Neuronal stem cell (in vitro differentiated cells): ENCODE measurements around the gene PLAU.

ENCODE experiments used
- DNase-seq: peaks from one replicate; pipeline ENCODE4 v3.0.0-alpha.2; 2013; ENCODE audit warnings: low spot score
- H2AFZ ChIP-seq: one replicate; pipeline ENCODE4 v1.6.1; 2013; ENCODE audit warnings: mild to moderate bottlenecking, low read length, inconsistent platforms
- H2AK5ac ChIP-seq: 2 replicates; pipeline ENCODE4 v1.6.1; 2013; ENCODE audit warnings: low read depth, mild to moderate bottlenecking, inconsistent platforms, low read length, moderate library complexity, mixed read lengths
- H2BK120ac ChIP-seq: 2 replicates; pipeline ENCODE4 v1.6.1; 2013; ENCODE audit warnings: low read depth, mild to moderate bottlenecking, inconsistent platforms, low read length, moderate library complexity, mixed read lengths
- H2BK12ac ChIP-seq: one replicate; pipeline ENCODE4 v1.6.1; 2013; ENCODE audit warnings: low read length, inconsistent platforms
- H2BK15ac ChIP-seq: 2 replicates; pipeline ENCODE4 v1.6.1; 2013; ENCODE audit warnings: mild to moderate bottlenecking, low read length, inconsistent platforms, mixed read lengths
- H2BK5ac ChIP-seq: one replicate; pipeline ENCODE4 v1.6.1; 2013; ENCODE audit warnings: inconsistent platforms, mild to moderate bottlenecking, low read length, moderate library complexity
- H3K14ac ChIP-seq: one replicate; pipeline ENCODE4 v1.6.1; 2013; ENCODE audit warnings: low read length, inconsistent platforms
- H3K18ac ChIP-seq: 2 replicates; pipeline ENCODE4 v1.6.1; 2013; ENCODE audit warnings: low read length, inconsistent platforms
- H3K23ac ChIP-seq: 2 replicates; pipeline ENCODE4 v1.6.1; 2013; ENCODE audit warnings: low read depth, mild to moderate bottlenecking, mixed read lengths, low read length, inconsistent platforms; ENCODE audit not compliant: poor library complexity
- H3K27ac ChIP-seq: replicated peaks from 3 replicates; pipeline ENCODE4 v1.5.1; 2013; ENCODE audit warnings: low read length, inconsistent platforms
- H3K27me3 ChIP-seq, 3 experiments: 2 replicates each; pipeline ENCODE4 v1.6.1; 2013; ENCODE audit warnings: low read length in 3 of 3, mild to moderate bottlenecking in 2 of 3, inconsistent platforms in 1 of 3, low read depth in 1 of 3, mixed read lengths in 1 of 3, moderate library complexity in 1 of 3; ENCODE audit not compliant: control insufficient read depth in 3 of 3, insufficient read depth in 3 of 3
- H3K36me3 ChIP-seq, 2 donors: replicated peaks in 1 of 2; 2 replicates each; pipeline ENCODE4 v1.6.1; 2013; ENCODE audit warnings: low read length in 2 of 2; ENCODE audit not compliant: control insufficient read depth in 2 of 2, insufficient read depth in 2 of 2
- H3K4ac ChIP-seq: 2 replicates; pipeline ENCODE4 v1.6.1; 2013; ENCODE audit warnings: inconsistent platforms, mild to moderate bottlenecking, low read length, moderate library complexity
- H3K4me1 ChIP-seq, 2 donors: 1 replicate in 1 of 2; 2 replicates in 1 of 2; pipeline ENCODE4 v1.6.1; 2013; ENCODE audit warnings: low read length in 2 of 2, low read depth in 1 of 2; ENCODE audit not compliant: control insufficient read depth in 2 of 2, insufficient read depth in 1 of 2
- H3K4me2 ChIP-seq: one replicate; pipeline ENCODE4 v1.6.1; 2013; ENCODE audit warnings: mild to moderate bottlenecking, low read length, inconsistent platforms; ENCODE audit not compliant: insufficient read depth, poor library complexity, severe bottlenecking
- H3K4me3 ChIP-seq, 2 donors: 2 replicates each; pipeline ENCODE4 v1.5.1; 2013; ENCODE audit warnings: low read length in 2 of 2, mild to moderate bottlenecking in 2 of 2, inconsistent platforms in 1 of 2, moderate library complexity in 1 of 2
- H3K79me1 ChIP-seq: one replicate; pipeline ENCODE4 v1.6.1; 2013; ENCODE audit warnings: low read depth, mild to moderate bottlenecking, inconsistent platforms, low read length, moderate library complexity
- H3K9ac ChIP-seq: one replicate; pipeline ENCODE4 v1.6.1; 2013; ENCODE audit warnings: mild to moderate bottlenecking, low read depth, low read length, inconsistent platforms; ENCODE audit not compliant: poor library complexity
- H3K9me3 ChIP-seq, 2 donors: replicated peaks in 1 of 2; 2 replicates each; pipeline versions ENCODE3 to v1.6.1; 2013; ENCODE audit warnings: low read length in 2 of 2, mild to moderate bottlenecking in 2 of 2, inconsistent platforms in 1 of 2, low read depth in 1 of 2, mixed read lengths in 1 of 2, moderate library complexity in 1 of 2; ENCODE audit not compliant: control insufficient read depth in 2 of 2, insufficient read depth in 1 of 2
- H4K8ac ChIP-seq: one replicate; pipeline ENCODE4 v1.6.1; 2013; ENCODE audit warnings: low read depth, mild to moderate bottlenecking, inconsistent platforms, low read length, moderate library complexity
- H4K91ac ChIP-seq: one replicate; pipeline ENCODE4 v1.6.1; 2013; ENCODE audit warnings: low read length, low read depth, mild to moderate bottlenecking, inconsistent platforms; ENCODE audit not compliant: poor library complexity
- WGBS, 2 donors: extraction: QIAGEN DNeasy Blood & Tissue Kit; methylation state at CpG; one replicate each; pipeline ENCODE4 v1.1.7; 2013; ENCODE audit warnings: missing lambda C conversion rate in 2 of 2, mixed read lengths in 1 of 2; ENCODE audit not compliant: insufficient read length in 2 of 2, insufficient replicate concordance in 1 of 2; ENCODE audit errors: extremely low coverage in 2 of 2; 5-methylcytosine and 5-hydroxymethylcytosine counted together

PLAU gene

DNA sequence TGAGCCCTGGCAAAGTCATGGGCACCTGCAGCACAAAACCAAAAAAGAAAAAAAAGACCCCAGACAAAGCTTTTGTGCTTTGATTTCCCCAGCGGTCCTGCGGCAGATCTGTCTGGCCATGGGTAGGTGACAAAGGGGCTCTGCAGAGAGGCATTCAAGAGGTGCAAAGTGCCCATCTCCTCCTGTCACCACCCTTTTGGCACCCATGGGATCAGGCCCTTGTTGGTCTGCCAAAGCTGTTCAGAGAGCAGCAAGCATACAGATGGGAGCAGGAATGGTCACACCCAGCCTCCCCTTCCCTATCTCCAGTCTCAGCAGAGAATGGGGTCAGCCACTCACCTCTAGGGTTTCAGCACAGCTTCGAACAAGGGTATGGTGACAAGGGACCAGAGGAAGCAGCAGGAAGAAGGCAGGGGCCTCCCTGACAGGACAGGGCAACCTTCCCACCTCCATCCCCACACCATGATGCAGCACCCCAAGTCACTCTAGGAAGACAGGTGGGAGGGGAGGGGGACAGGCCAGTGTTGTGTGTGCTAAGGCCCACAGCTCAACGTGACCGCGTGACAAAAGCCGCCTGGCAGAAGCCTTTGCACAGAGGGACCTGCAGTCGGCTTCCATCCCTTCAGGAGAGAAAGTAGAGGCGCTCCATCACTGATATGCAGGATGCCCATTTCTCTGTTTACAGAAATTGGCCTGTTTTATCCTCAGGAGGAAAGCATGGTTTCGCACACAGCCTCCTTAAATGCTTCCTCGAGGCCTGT lies 42.9 kb upstream of the PLAU start:
- WGBS, 2 donors: no CpG with 5 or more reads among the region's 11 CpGs
- H3K27ac ChIP-seq: no peak overlapping the region
- H4K8ac ChIP-seq: no peak overlapping the region

DNA sequence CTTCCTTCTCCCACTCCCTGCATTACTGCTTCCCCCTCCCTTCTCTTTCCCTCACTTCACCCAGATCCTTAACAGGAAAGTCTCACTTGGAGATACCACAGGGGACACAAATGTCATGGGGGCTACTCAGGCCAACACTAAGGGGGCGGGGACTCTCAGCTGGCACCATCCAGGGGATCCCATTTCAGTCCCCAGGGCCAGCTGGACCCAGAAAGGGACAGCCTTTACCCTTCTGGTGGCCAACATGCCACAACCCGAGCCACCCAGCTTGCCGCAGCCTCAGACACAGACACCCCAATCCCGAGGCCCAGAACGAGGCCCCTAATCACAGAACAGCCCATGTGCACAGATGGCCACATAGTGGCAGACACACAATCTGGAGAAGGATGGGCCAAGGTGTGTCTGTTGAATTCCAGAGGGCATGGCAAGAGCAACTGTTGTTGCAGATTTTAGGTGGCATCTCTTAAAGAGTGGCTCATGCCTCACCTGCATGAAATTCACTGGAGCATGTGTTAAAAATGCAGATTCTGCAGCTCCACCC lies 42.2 kb upstream of the PLAU start:
- no peak overlapping the region for H3K23ac ChIP-seq
- no peak overlapping the region for H2BK12ac ChIP-seq
- DNase-seq: no peak
- H3K79me1 ChIP-seq: peaks cover 15% of the 10 kb centered on the region
- no peak overlapping the region for H4K91ac ChIP-seq
- peaks cover 0 to 8% of the 10 kb centered on the region in 2 donors for H3K4me1 ChIP-seq
- H2BK120ac ChIP-seq: no peak overlapping the region
- H3K27ac ChIP-seq: no peak overlapping the region
- H4K8ac ChIP-seq: no peak overlapping the region
- H2BK5ac ChIP-seq: no peak overlapping the region
- H3K36me3 ChIP-seq: peaks cover 24 to 63% of the 10 kb centered on the region in 2 donors
- no peak overlapping the region for H2AFZ ChIP-seq
- no peaks in the 10 kb centered on the region for H3K27me3 ChIP-seq
- H3K9ac ChIP-seq: no peak overlapping the region
- H3K9me3 ChIP-seq: no peaks in the 10 kb centered on the region
- H3K4me2 ChIP-seq: no peak overlapping the region
- no CpG with 5 or more reads among the region's 5 CpGs for WGBS, 2 donors
- H3K14ac ChIP-seq: no peak overlapping the region
- no peak overlapping the region for H2BK15ac ChIP-seq
- no peak overlapping the region for H2AK5ac ChIP-seq
- no peak overlapping the region for H3K4me3 ChIP-seq
- no peak overlapping the region for H3K4ac ChIP-seq
- no peak overlapping the region for H3K18ac ChIP-seq

More for the DNA sequence above, 42.9 kb upstream of the PLAU start:
- Histone ChIP-seq H3K4me2 (no peak overlapping the region), H3K18ac (no peak overlapping the region), H3K23ac (no peak overlapping the region), H3K4me3 (no peak overlapping the region), H3K4ac (no peak overlapping the region), H3K27me3 (no peaks in the 10 kb centered on the region), H2BK12ac (no peak overlapping the region), H3K9ac (peak overlapping the region; percentile 45), H3K9me3 (peaks cover 0 to 1% of the 10 kb centered on the region in 2 donors), H3K14ac (no peak overlapping the region), H2BK15ac (no peak overlapping the region), H2BK5ac (no peak overlapping the region), H3K36me3 (peaks cover 24 to 62% of the 10 kb centered on the region in 2 donors), H2AFZ (no peak overlapping the region), H3K4me1 (peaks cover 0 to 4% of the 10 kb centered on the region in 2 donors), H2BK120ac (no peak overlapping the region), H3K79me1 (peaks cover 14% of the 10 kb centered on the region), H4K91ac (no peak overlapping the region), H2AK5ac (no peak overlapping the region)
- DNase-seq: no peak

- Histone ChIP-seq H4K8ac (no peak overlapping the region), H2AFZ (no peak overlapping the region), H3K14ac (no peak overlapping the region), H2BK5ac (no peak overlapping the region), H2BK120ac (no peak overlapping the region), H3K27me3 (peaks cover 3 to 11% (median 6%) of the 10 kb centered on the region in 3 experiments), H3K9ac (no peak overlapping the region), H3K27ac (no peak overlapping the region), H2AK5ac (no peak overlapping the region), H3K79me1 (peaks cover 20% of the 10 kb centered on the region), H3K9me3 (no peaks in the 10 kb centered on the region), H2BK15ac (no peak overlapping the region), H3K4me2 (no peak overlapping the region), H4K91ac (no peak overlapping the region), H2BK12ac (no peak overlapping the region), H3K4me1 (peaks cover 0 to 8% of the 10 kb centered on the region in 2 donors), H3K4ac (no peak overlapping the region), H3K36me3 (peaks cover 21 to 48% of the 10 kb centered on the region in 2 donors), H3K4me3 (no peak overlapping the region), H3K18ac (no peak overlapping the region), H3K23ac (no peak overlapping the region)
- no peak for DNase-seq
- WGBS, 2 donors: no CpG with 5 or more reads among the region's 8 CpGs
These were observed 39.4 kb upstream of the PLAU start for GRCh38 chr10:73871295-73872189.
